Posterior cingulate gyrus (tissue), 11 donors: ENCODE results near the gene EVX1.

Experiments
- DNase-seq, 10 donors: peaks; one replicate each; pipeline versions ENCODE4 v3.0.0 to v3.0.0-alpha.2; 2020 to 2021; ENCODE audit warnings: mixed read lengths in 3 of 10
- intact Hi-C: fragments of 100-400 bp; cut with DNase I; formaldehyde crosslinking; loops from one replicate; pipeline ENCODE4 v1.15.1; 2023

The EVX1 gene

DNA sequence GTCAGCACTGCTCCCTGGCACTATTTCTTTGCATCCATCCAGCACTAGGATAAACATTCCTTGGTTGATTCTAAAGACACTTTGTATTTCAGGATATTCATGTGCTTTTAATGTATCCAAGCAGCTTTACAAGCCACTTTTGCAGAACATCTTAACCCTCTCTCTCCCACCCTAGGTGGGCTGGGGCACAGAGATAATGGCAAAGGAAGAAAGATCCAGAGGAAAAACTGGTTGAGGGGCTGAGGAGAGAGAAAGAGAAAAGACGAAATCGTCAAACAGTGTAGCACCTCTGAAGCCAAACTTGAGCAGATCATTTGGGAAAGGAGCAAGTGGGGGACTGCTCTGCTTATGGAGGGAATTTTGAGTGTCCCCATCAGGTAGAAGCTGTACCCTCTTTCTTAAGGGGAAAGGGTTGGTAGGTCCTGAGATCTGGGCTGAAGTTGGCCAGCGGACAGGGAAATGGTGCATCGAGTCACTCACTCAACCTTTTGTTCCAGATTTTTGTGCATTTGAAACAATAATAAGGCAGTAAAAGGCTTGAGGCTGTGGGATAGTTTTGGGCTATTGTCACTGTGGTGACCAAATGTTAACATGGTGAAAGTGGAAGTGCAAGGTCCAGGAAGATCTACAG is 38.5 kb upstream of the EVX1 start:
- intact Hi-C loops, result no loop called here
- DNase-seq, result no peak

DNA sequence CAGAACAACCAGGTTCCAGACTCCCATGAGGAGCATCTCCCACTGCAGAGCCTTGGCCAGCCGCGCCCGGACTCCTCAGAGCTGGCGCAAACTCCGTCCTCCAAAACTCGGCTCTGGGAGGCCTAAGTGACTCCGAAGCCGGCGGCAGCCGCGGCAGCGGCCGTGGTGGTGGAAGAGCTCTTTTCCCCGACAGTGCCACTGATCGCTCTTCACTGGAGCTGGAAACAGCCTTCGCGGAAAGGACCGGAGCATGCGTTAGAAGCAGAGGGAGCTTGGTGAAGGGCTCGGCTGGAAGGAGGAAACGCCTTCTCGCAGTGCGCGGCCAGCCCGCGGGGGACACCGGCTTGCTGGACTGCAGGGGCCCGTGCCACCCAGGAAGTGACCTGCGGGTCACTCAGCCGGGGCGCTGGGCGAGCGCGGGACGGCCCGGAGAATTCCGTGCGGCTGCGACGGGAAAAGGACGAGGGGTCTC is 37.7 kb upstream of the EVX1 start:
- DNase-seq, result peak in 1 of 10 donors; percentile 84
- intact Hi-C loops, result no loop called here

DNA sequence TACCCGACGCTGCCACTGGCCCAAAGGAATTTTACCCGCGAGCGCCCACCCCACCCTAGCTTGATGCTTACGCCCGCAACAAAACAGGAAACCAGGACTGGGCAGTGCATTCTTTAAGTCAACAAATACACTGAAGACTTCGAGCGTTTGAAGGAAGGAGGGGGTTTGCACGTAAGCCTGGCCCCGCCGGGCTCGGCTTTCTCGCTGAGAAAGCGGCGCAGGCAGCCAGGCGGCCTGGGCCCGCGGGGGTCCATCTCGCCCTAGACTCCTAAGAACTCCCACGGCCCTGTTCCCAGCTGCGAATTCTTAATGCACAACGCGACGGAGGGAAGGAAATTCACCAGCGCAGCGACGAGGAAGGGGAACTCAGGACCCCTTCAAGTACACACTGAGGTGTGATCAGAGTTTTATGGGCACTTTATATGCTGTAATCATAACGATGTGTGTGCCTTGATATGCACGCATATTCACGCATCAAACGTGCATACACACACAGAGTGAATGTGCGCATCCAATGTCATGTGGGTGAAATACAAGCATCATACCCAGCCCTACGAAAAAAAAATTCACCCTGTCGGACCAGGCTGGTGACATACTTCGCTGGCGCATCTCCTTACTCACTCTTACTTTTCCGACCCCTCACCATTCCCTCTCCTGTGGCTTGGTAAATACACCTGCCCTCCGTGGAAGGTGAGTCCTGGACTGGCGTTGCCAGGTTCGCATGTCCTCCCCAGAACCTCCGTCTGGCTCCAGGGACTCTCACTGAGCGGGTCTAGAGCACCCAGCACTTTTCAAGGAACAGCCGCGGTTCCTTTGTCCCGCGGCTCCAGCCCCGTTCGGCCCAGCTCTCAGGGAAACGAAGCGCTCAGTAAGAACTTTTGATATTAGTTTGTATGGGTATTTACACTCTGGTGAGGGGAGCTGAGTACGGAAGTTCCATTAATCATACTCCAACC is 37.0 kb upstream of the EVX1 start:
- intact Hi-C loops, result no loop called here
- DNase-seq, result no peak

DNA sequence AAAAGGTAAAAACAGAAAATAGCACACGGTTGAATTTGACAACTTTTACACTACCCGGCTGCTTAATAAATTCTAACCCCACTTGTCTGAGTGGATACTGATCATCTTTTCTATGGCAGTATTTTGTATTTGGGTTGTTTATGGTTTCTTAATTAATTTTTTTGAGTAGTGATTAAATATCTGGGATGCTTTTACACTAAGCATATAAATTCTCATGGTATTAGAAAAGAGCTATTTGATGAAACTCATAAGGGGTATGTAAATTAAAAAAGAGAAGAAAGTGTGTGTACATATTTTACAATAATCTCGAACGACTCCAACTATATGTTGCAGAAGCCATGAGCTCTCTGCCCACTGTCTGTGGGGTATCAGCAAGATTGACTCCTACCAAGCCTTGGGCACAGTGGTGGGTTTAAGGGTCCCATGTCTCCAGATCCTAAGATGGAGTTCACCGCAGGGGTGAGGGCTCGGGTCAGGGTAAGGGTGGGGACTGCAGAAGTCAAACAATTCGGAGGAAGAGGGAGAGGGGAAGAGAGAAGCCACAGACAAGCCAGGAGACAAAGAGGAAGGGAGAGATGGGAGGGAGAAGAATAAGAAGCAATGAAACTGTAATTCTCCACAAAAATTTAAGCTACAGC is 35.1 kb upstream of the EVX1 start:
- intact Hi-C loops, result no loop called here
- DNase-seq, result no peak

GRCh38 chr7:27208998-27209397 is 33.6 kb upstream of the EVX1 start:
- DNase-seq, result no peak
- intact Hi-C loops, result no loop called here

- intact Hi-C loops, result loop anchor here (5.0 kb wide), 1 partner anchor 367 kb away; no protein-coding TSS in a partner anchor
Observed at GRCh38 chr7:27209933-27210440, 32.6 kb upstream of the EVX1 start.

GRCh38 chr7:27210441-27211083 is 32.0 kb upstream of the EVX1 start:
- peak in 8 of 10 donors; percentile 38 to 88 (median 52) for DNase-seq
- intact Hi-C loops, result loop anchor here (5.0 kb wide), 1 partner anchor 367 kb away; no protein-coding TSS in a partner anchor

More at GRCh38 chr7:27209933-27210440, 32.6 kb upstream of the EVX1 start:
- DNase-seq, result no peak

DNA sequence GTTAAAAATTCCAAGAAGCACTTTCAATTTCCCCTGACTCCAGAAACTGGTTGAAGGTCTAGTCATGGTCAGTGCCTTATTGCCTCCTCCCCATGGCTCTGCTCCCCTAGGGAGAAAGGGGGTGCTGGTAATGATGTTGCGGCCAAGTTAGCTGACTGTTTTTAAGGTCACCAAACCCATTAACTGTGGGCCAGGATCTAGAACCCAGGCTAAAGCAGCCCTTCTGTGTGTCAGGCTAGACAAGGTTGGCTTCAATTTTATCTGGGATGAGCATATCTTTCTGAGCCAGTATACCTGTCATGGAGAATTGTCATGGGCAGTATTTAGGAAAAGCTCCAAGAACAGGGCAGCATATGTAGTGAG is 31.5 kb upstream of the EVX1 start:
- DNase-seq, result no peak
- intact Hi-C loops, result loop anchor here (5.0 kb wide), 1 partner anchor 366 kb away; no protein-coding TSS in a partner anchor

DNA sequence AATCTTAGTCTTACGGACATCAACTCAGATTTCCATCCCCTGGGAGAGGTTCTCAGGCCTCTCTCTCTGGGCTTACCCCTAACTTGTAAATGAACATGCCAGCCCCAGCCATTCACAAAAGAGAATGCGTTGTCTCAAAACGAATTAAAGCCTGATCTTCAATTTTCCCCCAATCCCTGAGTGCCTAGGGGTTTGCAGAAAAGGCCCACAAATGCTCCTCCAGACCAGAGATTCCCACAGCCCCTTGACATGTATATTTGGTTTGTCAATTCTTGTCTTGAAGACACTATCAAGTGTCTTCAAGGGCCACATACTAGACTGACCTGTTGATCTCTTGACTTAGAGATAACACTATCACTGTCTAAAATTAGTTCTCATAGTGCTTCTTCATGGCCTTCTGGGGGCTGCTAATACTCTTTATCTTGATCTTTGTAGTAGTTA is 30.8 kb upstream of the EVX1 start:
- no peak for DNase-seq
- intact Hi-C loops, result loop anchor here (5.0 kb wide), 1 partner anchor 366 kb away; no protein-coding TSS in a partner anchor

DNA sequence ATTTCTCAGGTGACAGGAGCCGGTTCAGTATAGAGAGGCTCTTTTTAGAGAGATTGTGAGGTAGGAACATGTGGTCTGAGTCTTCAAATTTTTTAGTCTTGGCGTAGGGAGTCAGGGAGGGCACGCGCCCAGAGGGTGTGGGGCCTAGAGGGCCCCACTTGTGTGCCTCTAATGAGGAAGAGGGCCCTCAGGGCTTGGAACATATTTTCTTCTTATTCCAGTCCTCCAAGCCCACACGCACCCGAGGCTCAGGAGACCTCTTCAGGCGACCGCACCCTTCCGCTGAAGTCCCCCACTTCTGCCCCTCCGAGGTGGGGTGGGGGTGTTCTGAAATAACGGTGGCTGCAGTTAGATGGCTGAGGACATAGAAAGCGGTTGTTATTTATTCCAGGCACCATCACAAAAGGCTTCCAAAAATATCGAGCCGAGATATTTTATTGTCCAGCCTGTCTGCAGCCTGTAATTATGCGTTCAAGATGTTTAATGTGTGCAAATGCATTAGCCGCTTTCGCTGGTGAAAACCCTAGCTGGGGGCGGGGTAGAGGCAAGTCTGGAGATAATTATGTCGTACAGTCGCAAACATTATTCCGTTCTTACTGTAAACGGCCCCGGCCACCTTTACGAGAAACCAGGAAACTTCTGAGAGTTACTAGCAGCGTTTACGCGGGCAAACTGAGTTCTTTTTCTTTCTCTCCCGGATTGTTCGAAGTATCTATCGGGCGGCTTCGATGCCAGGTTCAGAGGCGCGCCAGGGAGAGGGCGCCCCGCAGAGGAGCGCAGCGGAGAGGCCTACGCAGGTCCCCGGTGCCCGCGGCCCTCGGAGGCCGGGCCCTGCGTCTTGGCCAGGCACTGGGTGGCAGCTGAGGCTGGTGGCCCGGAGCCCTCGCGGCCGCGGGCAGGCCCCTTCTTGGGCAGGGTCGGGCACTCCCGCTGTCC is 29.8 kb upstream of the EVX1 start:
- DNase-seq, result peak in 1 of 10 donors; percentile 20
- intact Hi-C loops, result loop anchor here (5.0 kb wide), 1 partner anchor 365 kb away; no protein-coding TSS in a partner anchor

- intact Hi-C loops, result loop anchor here (5.0 kb wide), 1 partner anchor 364 kb away; no protein-coding TSS in a partner anchor
Observed at GRCh38 chr7:27213433-27214238, 29.0 kb upstream of the EVX1 start.

DNA sequence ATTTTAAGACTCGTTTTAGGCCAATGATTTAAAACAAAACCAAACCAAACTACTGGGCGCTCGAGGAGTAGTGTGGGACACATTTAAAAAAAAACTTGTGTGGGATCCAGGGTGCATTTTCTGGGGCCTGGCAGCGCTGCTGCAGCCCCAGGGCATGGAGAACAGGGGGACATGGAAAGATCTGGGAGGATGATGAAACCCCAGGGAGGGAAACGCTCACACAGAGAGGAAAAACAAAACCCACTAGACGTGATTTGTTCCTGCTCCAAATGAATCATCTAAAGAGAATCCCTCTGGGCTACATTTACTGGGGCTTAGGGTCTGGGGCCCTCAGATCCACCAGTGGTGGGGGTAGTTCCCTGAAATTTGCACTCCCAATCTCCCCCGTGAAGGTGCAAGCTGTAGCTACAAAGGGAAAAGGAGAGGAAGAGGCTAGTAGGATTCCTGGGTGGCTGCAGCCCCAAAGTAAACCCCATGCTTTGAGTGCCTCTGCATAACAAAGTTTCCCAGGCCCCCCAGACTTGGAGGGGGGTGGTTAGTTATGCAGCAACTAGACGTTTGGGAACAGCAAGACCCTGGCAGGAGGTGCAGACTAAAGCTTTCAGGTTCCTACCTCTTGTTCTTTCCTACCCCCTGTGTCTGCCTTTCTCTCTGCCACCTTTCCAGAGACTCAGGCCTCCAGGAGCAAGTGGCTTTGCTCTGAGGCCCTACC is 28.2 kb upstream of the EVX1 start:
- DNase-seq, result no peak
- intact Hi-C loops, result loop anchor here (5.0 kb wide), 1 partner anchor 363 kb away; no protein-coding TSS in a partner anchor

More at GRCh38 chr7:27213433-27214238, 29.0 kb upstream of the EVX1 start:
- DNase-seq, result peak in 1 of 10 donors; percentile 72

GRCh38 chr7:27215356-27215755 is 27.2 kb upstream of the EVX1 start:
- intact Hi-C loops, result no loop called here
- peak in 1 of 10 donors; percentile 19 for DNase-seq

DNA sequence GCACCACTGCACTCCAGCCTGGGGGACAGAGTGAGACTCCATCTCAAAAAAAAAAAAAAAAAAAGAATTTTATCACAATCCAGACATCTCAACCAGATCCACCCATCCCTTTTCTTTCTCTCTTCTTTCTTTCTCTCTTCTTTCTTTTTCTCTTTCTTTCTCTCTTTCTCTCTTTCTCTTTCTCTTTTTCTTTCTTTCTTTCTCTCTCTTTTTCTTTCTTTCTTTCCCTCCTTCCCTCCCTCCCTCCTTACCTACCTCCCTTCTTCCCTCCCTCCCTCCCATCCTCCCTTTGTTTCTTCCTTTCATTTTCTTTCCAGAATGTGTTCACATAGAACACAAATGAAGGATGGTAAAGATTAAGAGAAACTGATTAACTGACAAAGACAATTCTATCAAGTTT is 24.7 kb upstream of the EVX1 start:
- intact Hi-C loops, result no loop called here

GRCh38 chr7:27219821-27220220 is 22.8 kb upstream of the EVX1 start:
- intact Hi-C loops, result no loop called here
- no peak for DNase-seq

More for the DNA sequence above, 24.7 kb upstream of the EVX1 start:
- DNase-seq, result no peak

DNA sequence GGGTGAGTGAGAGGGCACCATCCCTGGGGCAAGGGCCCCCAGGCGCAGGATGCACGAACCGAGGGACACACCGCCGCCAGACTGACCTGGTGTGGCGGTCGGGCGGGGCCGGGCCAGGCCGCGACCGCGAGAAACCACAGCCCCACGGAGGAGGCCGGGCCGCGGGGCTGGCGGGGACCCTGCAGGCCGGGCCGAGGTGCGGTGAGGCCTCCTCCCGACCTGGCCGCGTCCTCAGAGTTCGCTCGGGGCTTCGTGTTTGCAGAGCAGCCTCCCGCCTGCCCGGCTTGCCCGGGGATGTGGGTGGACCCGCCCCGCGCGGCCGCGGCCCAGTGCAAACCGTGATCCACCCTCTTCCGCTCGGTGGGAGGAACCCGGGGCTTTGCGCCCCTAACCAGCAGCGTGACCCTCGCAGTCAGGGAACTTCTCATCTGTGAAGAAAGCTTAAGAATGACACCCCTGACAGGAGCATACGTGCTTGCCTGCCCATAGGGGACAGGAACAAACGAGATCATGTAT is 22.1 kb upstream of the EVX1 start:
- DNase-seq, result peak in 1 of 10 donors; percentile 53
- intact Hi-C loops, result no loop called here

GRCh38 chr7:27221201-27221797 is 21.3 kb upstream of the EVX1 start:
- DNase-seq, result no peak
- intact Hi-C loops, result no loop called here
